HCT116 (cell line): Measurements from ENCODE around the gene U2AF2. TPM values are rescaled to one million over a fixed set of nuclear protein-coding genes. Genes with fewer than 3 reads are reported as not detected.

Experiments
- ATAC-seq: fragments of 200-7000 bp; cut with Tn5 transposase; 2 replicates; pipeline ENCODE4 v1.9.1; 2020; ENCODE audit warnings: mild to moderate bottlenecking, moderate library complexity
- BruUV-seq: library from RNA; stranded (reverse); fragments of 400-500 nt; replicated peaks from 2 replicates; lab custom pipeline; 2021; lab: Mats Ljungman, UMichigan
- CTCF ChIA-PET: fragments of 300-600 bp; sonication (Branson Sonifier 250); formaldehyde crosslinking; loops from one replicate; lab custom pipeline; 2021; ENCODE audit warnings: antibody characterized with exemption; lab: Charles Lee
- POLR2A ChIA-PET: fragments of 300-600, 350-600 bp; sonication (Branson Sonifier 250); formaldehyde crosslinking; loops from one replicate; lab custom pipeline; 2021; ENCODE audit warnings: antibody characterized with exemption; lab: Charles Lee
- RAD21 ChIA-PET, 2 experiments: fragments of 300-600 bp; sonication (Branson Sonifier 250); formaldehyde crosslinking; loops; one replicate each; lab custom pipeline; 2023; ENCODE audit warnings: low total read pairs in 2 of 2; ENCODE audit not compliant: uncharacterized antibody in 2 of 2, unreplicated experiment in 2 of 2, low non-redundant PET in 1 of 2; lab: Charles Lee
- DNase-seq: peaks from one replicate; pipeline ENCODE4 v3.0.0-alpha.2; 2010; ENCODE audit warnings: low read depth, low spot score
- H2AFZ ChIP-seq: fragments of 200-600 bp; shearing (Covaris generic), sonication (generic); 2 replicates; pipeline ENCODE4 v1.6.1; 2017; ENCODE audit warnings: low read depth, mixed run types, mixed read lengths, antibody characterized with exemption, low read length; ENCODE audit not compliant: poor library complexity, severe bottlenecking
- H3K27ac ChIP-seq: 2 replicates; pipeline ENCODE4 v1.5.1; 2012; ENCODE audit warnings: low read depth, low read length
- H3K27me3 ChIP-seq: fragments of 200-600 bp; sonication (generic); 2 replicates; pipeline ENCODE4 v1.6.1; 2016; ENCODE audit warnings: mixed run types, low read length, mixed read lengths; ENCODE audit not compliant: insufficient read depth
- H3K36me3 ChIP-seq, 2 experiments: fragments of 200-500 bp in 1 of 2; fragments of 200-600 bp in 1 of 2; sonication (Bioruptor generic) in 1 of 2; sonication (generic) in 1 of 2; 2 replicates each; pipeline versions ENCODE4 v1.5.1 to v1.6.1; 2014 to 2016; ENCODE audit warnings: low read length in 2 of 2, inconsistent platforms in 1 of 2, mixed read lengths in 1 of 2, mixed run types in 1 of 2; ENCODE audit not compliant: insufficient read depth in 2 of 2, control insufficient read depth in 1 of 2
- H3K4me1 ChIP-seq, 2 experiments: fragments of 200-600 bp in 1 of 2; sonication (generic) in 1 of 2; 2 replicates each; pipeline versions ENCODE4 v1.5.1 to v1.6.1; 2012 to 2017; ENCODE audit warnings: low read length in 2 of 2, inconsistent platforms in 1 of 2, mild to moderate bottlenecking in 1 of 2, mixed read lengths in 1 of 2, mixed run types in 1 of 2, moderate library complexity in 1 of 2; ENCODE audit not compliant: insufficient read depth in 2 of 2, control insufficient read depth in 1 of 2
- H3K4me2 ChIP-seq: fragments of 200-600 bp; sonication (generic); 2 replicates; pipeline ENCODE4 v1.6.1; 2017; ENCODE audit warnings: mixed run types, low read length, mixed read lengths
- H3K4me3 ChIP-seq, 2 experiments: fragments of 200-600 bp in 1 of 2; sonication (generic) in 1 of 2; replicated peaks in 1 of 2; 2 replicates each; pipeline ENCODE4 v1.5.1; 2011 to 2016; ENCODE audit warnings: low read length in 2 of 2, control low read depth in 1 of 2, low read depth in 1 of 2, mild to moderate bottlenecking in 1 of 2, mixed read lengths in 1 of 2, mixed run types in 1 of 2
- H3K79me2 ChIP-seq: fragments of 200-600 bp; sonication (generic); 2 replicates; pipeline ENCODE4 v1.6.1; 2017; ENCODE audit warnings: mild to moderate bottlenecking, mixed run types, low read length, moderate library complexity, mixed read lengths; ENCODE audit not compliant: insufficient read depth
- H3K9ac ChIP-seq: fragments of 200-600 bp; sonication (generic); 2 replicates; pipeline ENCODE4 v1.6.1; 2016; ENCODE audit warnings: low read length, mixed read lengths
- H3K9me2 ChIP-seq: fragments of 200-600 bp; sonication (generic), shearing (Covaris generic); 2 replicates; pipeline ENCODE4 v1.6.1; 2017; ENCODE audit warnings: mixed run types, mild to moderate bottlenecking, moderate library complexity; ENCODE audit not compliant: insufficient read depth
- H3K9me3 ChIP-seq, 2 experiments: fragments of 200-500 bp in 1 of 2; fragments of 200-600 bp in 1 of 2; sonication (Bioruptor generic) in 1 of 2; sonication (generic) in 1 of 2; 2 replicates each; pipeline ENCODE4 v1.6.1; 2014 to 2017; ENCODE audit warnings: low read length in 2 of 2, mixed read lengths in 2 of 2, inconsistent platforms in 1 of 2, low read depth in 1 of 2, mild to moderate bottlenecking in 1 of 2, mixed run types in 1 of 2, moderate library complexity in 1 of 2; ENCODE audit not compliant: control insufficient read depth in 1 of 2, insufficient read depth in 1 of 2
- H4K20me1 ChIP-seq: fragments of 200-600 bp; sonication (generic), shearing (Covaris generic); 2 replicates; pipeline ENCODE4 v1.6.1; 2017; ENCODE audit warnings: mixed run types, mild to moderate bottlenecking, moderate library complexity; ENCODE audit not compliant: insufficient read depth
- CBX3 ChIP-seq: IDR thresholded peaks from 2 replicates; pipeline ENCODE4 v1.6.1; 2012; ENCODE audit warnings: low read depth
- CEBPB ChIP-seq: IDR thresholded peaks from 2 replicates; pipeline ENCODE4 v1.6.1; 2012; ENCODE audit warnings: low read depth
- EGR1 ChIP-seq: IDR thresholded peaks from 2 replicates; pipeline ENCODE4 v1.6.1; 2012; ENCODE audit warnings: low read depth
- ELF1 ChIP-seq: IDR thresholded peaks from 2 replicates; pipeline ENCODE4 v1.6.1; 2012; ENCODE audit warnings: low read depth, borderline replicate concordance
- EZH2phosphoT487 ChIP-seq: fragments of 200-600 bp; IDR thresholded peaks from 2 replicates; pipeline ENCODE4 v1.6.1; 2018; ENCODE audit warnings: antibody characterized with exemption, borderline replicate concordance
- FOSL1 ChIP-seq: IDR thresholded peaks from 2 replicates; pipeline ENCODE4 v1.6.1; 2012; ENCODE audit warnings: low read depth
- JUND ChIP-seq: IDR thresholded peaks from 2 replicates; pipeline ENCODE4 v1.6.1; 2012
- POLR2A ChIP-seq: IDR thresholded peaks from 2 replicates; pipeline ENCODE4 v1.7.0; 2011; ENCODE audit warnings: borderline replicate concordance; ENCODE audit not compliant: insufficient read depth, insufficient read length; ENCODE audit errors: extremely low read depth
- POLR2AphosphoS5 ChIP-seq: IDR thresholded peaks from 2 replicates; pipeline ENCODE4 v1.6.1; 2011; ENCODE audit warnings: mild to moderate bottlenecking, low read depth, low read length, moderate library complexity
- RAD21 ChIP-seq: IDR thresholded peaks from 2 replicates; pipeline ENCODE4 v1.6.1; 2012; ENCODE audit warnings: low read depth, mild to moderate bottlenecking
- SIN3A ChIP-seq: IDR thresholded peaks from 2 replicates; pipeline ENCODE4 v1.6.1; 2012; ENCODE audit warnings: low read depth
- SRF ChIP-seq: IDR thresholded peaks from 2 replicates; pipeline ENCODE4 v1.6.1; 2012; ENCODE audit warnings: low read depth
- TCF7L2 ChIP-seq: IDR thresholded peaks from 2 replicates; pipeline ENCODE4 v1.7.0; 2011; ENCODE audit warnings: borderline replicate concordance, inconsistent platforms; ENCODE audit not compliant: insufficient read depth, insufficient read length; ENCODE audit errors: extremely low read depth
- YY1 ChIP-seq: IDR thresholded peaks from 2 replicates; pipeline ENCODE4 v1.6.1; 2011; ENCODE audit warnings: low read length, low read depth, moderate library complexity, mild to moderate bottlenecking; ENCODE audit not compliant: insufficient replicate concordance; ENCODE audit errors: extremely low read depth
- ZFX ChIP-seq: fragments of 450-650 bp; IDR thresholded peaks from 2 replicates; pipeline ENCODE4 v1.6.1; 2017
- ZNF274 ChIP-seq: fragments of 200-500 bp; sonication (Bioruptor generic); IDR thresholded peaks from 2 replicates; pipeline ENCODE4 v1.6.1; 2014; ENCODE audit warnings: mild to moderate bottlenecking, low read depth, low read length, inconsistent platforms
- intact Hi-C: fragments of 100-400 bp; cut with micrococcal nuclease; formaldehyde crosslinking; loops from 2 replicates; pipeline ENCODE4 v1.10.0; 2022
- total RNA-seq: library from RNA; stranded (reverse); gene quantifications from one replicate; pipeline ENCODE4 v1.2.1, GENCODE V29; 2021; ENCODE audit not compliant: unreplicated experiment
- TF ChIP-seq, protein P1 (sequence below): IDR thresholded peaks from 2 replicates; pipeline ENCODE4 v1.6.1; 2012
- TF ChIP-seq, protein P2 (sequence below): IDR thresholded peaks from 2 replicates; pipeline ENCODE4 v1.6.1; 2012
- TF ChIP-seq, protein P3 (sequence below): IDR thresholded peaks from 2 replicates; pipeline ENCODE4 v1.6.1; 2011; ENCODE audit warnings: mild to moderate bottlenecking, low read length, moderate library complexity; ENCODE audit not compliant: insufficient replicate concordance; ENCODE audit errors: extremely low read depth
- TF ChIP-seq, protein P4 (sequence below), 3 experiments: fragments of 200-600 bp in 1 of 3; sonication (generic) in 1 of 3; IDR thresholded peaks in 2 of 3; conservative IDR thresholded peaks in 1 of 3; 2 replicates each; pipeline ENCODE4 v1.5.1; 2012 to 2017; ENCODE audit warnings: low read depth in 2 of 3, low read length in 2 of 3, antibody characterized with exemption in 1 of 3, borderline replicate concordance in 1 of 3, control low read depth in 1 of 3, mild to moderate bottlenecking in 1 of 3, mixed read lengths in 1 of 3, mixed run types in 1 of 3, moderate library complexity in 1 of 3; ENCODE audit not compliant: insufficient read depth in 1 of 3

Gene U2AF2
- total RNA-seq, 1 experiment from 2014 or later = 259 TPM

DNA sequence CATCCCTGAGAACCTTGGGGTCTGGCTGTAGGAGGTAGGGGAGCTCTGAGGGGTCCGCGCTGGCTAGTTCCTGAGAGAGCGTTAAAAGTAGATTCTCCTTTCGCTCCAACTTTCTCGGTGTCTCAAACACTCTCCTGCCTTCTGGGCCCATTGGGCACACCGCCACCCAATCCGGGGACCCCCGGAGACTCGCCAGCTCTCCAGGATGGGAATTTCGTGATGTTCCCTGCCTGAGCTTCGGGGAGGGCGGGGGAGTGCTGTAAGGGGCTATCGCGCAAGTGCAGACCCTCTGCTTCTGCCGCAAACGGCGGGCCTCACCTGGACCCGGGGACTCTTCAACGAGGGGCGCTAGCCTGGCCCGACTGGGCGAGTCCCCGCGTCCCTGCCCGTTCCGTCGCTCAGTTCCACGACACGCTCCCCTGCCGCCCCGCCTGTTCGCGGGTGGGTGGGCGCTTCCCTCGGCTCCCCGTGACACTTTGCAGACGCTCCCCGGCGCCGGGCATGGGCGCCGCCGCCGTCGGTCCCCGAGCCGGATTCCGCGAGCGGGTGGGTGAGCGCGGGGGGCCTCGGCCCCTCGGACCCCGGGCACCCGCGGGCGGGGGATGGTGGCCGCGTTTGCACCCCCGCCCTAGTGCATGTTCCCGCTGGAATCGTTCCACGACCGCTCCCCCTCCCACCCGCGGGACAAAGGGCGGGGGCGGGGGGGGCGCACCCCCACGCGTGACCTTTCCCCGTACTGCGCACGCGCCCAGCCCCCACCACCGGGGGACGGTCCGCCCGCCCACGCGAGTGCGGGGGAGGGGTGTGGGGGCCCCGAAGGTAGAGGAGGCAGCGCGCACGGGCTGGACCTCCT, 6.9 kb upstream of the U2AF2 start, which contains the start of gene CCDC106 (continued):
- no peak for TF ChIP-seq ZNF274

DNA sequence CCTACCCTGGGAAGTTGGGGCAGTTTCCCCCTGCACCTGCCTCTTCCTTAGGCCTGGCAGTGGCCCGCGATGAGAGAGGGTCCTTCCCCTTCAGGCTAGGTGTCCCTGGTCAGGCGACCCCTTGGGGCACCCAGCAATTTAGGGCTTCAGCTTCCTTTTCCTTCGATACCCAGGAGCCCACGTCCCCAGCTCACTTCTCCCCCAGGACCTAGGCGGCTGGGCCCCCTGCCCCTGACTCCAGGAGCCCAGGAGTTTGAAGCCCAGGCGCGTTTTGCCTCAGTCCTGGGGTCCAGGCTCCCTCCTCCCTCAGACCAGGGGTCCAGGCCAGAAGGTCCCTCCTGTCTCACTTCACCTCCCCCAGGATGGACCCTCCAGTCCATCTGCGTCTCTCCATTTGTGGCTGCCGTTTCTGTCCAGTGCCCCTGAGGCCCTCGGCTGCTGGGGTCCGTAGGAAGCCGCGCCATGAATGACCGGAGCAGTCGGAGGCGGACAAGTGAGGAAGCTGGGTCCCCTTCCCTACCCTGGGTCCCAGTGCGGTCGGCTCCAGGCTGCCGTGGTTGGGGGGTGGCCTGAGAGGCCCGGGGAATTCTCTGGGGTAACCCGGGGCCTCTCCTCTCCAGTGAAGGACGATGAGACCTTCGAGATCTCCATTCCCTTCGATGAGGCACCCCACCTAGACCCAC, 6.1 kb upstream of the U2AF2 start:
- ChIA-PET POLR2A (no interaction called here), RAD21 (no interaction called here), CTCF (no interaction called here)
- Histone ChIP-seq H3K4me1 (peaks cover 11 to 22% of the 10 kb centered on the region in 2 experiments; a peak in 3 of 4 replicates), H3K79me2 (peaks cover 20% of the 10 kb centered on the region), H3K27me3 (no peaks in the 10 kb centered on the region), H4K20me1 (no peaks in the 10 kb centered on the region)
- ATAC-seq = no peak
- TF ChIP-seq CEBPB = no peak
- no peak for TF ChIP-seq RAD21
- TF ChIP-seq ELF1 = no peak
- TF ChIP-seq, protein P1, sequence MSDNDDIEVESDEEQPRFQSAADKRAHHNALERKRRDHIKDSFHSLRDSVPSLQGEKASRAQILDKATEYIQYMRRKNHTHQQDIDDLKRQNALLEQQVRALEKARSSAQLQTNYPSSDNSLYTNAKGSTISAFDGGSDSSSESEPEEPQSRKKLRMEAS = no peak
- TF ChIP-seq, protein P2, sequence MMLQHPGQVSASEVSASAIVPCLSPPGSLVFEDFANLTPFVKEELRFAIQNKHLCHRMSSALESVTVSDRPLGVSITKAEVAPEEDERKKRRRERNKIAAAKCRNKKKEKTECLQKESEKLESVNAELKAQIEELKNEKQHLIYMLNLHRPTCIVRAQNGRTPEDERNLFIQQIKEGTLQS = no peak
- TF ChIP-seq EGR1 = no peak
- no peak for TF ChIP-seq ZNF274
- no peak for TF ChIP-seq YY1
- no peak for TF ChIP-seq POLR2A
- TF ChIP-seq TCF7L2 = no peak
- no peak for TF ChIP-seq ZFX
- TF ChIP-seq SIN3A = no peak
- TF ChIP-seq FOSL1 = no peak
- TF ChIP-seq, protein P3, sequence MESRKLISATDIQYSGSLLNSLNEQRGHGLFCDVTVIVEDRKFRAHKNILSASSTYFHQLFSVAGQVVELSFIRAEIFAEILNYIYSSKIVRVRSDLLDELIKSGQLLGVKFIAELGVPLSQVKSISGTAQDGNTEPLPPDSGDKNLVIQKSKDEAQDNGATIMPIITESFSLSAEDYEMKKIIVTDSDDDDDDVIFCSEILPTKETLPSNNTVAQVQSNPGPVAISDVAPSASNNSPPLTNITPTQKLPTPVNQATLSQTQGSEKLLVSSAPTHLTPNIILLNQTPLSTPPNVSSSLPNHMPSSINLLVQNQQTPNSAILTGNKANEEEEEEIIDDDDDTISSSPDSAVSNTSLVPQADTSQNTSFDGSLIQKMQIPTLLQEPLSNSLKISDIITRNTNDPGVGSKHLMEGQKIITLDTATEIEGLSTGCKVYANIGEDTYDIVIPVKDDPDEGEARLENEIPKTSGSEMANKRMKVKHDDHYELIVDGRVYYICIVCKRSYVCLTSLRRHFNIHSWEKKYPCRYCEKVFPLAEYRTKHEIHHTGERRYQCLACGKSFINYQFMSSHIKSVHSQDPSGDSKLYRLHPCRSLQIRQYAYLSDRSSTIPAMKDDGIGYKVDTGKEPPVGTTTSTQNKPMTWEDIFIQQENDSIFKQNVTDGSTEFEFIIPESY = no peak
- TF ChIP-seq, protein P4, sequence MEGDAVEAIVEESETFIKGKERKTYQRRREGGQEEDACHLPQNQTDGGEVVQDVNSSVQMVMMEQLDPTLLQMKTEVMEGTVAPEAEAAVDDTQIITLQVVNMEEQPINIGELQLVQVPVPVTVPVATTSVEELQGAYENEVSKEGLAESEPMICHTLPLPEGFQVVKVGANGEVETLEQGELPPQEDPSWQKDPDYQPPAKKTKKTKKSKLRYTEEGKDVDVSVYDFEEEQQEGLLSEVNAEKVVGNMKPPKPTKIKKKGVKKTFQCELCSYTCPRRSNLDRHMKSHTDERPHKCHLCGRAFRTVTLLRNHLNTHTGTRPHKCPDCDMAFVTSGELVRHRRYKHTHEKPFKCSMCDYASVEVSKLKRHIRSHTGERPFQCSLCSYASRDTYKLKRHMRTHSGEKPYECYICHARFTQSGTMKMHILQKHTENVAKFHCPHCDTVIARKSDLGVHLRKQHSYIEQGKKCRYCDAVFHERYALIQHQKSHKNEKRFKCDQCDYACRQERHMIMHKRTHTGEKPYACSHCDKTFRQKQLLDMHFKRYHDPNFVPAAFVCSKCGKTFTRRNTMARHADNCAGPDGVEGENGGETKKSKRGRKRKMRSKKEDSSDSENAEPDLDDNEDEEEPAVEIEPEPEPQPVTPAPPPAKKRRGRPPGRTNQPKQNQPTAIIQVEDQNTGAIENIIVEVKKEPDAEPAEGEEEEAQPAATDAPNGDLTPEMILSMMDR (IDR thresholded peaks at IDR 0.05 in 2 of 3, conservative IDR thresholded peaks at IDR 0.05 in 1 of 3; ENCODE audit: borderline replicate concordance in 1 of 3, insufficient read depth in 1 of 3, low read depth in 2 of 3, low read length in 2 of 3) = no peak
- no peak for TF ChIP-seq CBX3
- no peak for TF ChIP-seq POLR2AphosphoS5
- no peak for TF ChIP-seq JUND
- no peak for TF ChIP-seq EZH2phosphoT487
- TF ChIP-seq SRF = no peak
- TF ChIP-seq, all 23 proteins: peak for 0
- intact Hi-C loops = no loop called here
- no peak overlapping the region for H3K27ac ChIP-seq
- H3K36me3 ChIP-seq = peaks cover 10 to 12% of the 10 kb centered on the region in 2 experiments; a peak in 3 of 4 replicates
- no peak overlapping the region for H2AFZ ChIP-seq
- DNase-seq = no peak
- BruUV-seq = no TSS peak
- H3K9me3 ChIP-seq = no peaks in the 10 kb centered on the region
- no peaks in the 10 kb centered on the region for H3K9me2 ChIP-seq
- no peak overlapping the region for H3K4me3 ChIP-seq
- H3K4me2 ChIP-seq = no peak overlapping the region
- H3K9ac ChIP-seq = no peak overlapping the region
